GM21526 (cell line): Measurements from ENCODE around the gene NOS3.
"Not testable (repeated sequence)": the region's sequence is repeated elsewhere in the genome, so short reads cannot be mapped to it uniquely, and the experiment has no call there.

Experiments
- ATAC-seq: cut with Tn5 transposase; IDR thresholded peaks from one replicate; pipeline ENCODE4 v1.9.1; 2021; ENCODE audit warnings: moderate library complexity; ENCODE audit not compliant: unreplicated experiment, low FRiP score

NOS3 gene

DNA sequence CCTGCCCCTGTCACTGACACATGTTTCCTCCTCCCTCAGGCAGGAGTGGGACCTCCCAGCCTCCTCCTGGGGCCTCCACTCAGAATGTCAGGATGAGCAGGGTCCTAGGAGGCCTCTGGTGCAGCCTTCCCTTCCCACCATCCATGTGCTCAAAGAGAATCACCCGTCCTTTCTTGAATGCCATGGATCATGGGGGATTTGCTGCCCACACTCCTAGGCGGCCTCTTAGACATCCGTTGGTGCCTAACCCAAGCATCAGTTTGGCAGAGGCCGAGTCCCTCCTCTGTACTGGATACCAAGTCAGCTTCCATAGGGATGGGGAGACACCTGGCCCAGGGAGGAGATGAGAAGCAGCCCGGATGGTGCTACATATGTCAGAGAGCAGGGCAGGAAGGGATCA lies 7.0 kb downstream of the NOS3 start:
- no peak for ATAC-seq

DNA sequence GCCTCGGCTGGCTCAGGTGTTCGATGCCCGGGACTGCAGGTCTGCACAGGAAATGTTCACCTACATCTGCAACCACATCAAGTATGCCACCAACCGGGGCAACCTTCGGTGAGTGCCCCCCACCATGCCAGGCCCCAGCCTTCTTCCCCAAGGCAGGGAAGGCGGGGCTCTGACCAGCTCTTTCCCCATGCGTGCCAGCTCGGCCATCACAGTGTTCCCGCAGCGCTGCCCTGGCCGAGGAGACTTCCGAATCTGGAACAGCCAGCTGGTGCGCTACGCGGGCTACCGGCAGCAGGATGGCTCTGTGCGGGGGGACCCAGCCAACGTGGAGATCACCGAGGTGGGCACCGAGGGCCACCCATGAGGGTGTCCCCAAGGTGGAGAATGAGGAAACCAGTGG lies 7.5 kb downstream of the NOS3 start:
- no peak for ATAC-seq

DNA sequence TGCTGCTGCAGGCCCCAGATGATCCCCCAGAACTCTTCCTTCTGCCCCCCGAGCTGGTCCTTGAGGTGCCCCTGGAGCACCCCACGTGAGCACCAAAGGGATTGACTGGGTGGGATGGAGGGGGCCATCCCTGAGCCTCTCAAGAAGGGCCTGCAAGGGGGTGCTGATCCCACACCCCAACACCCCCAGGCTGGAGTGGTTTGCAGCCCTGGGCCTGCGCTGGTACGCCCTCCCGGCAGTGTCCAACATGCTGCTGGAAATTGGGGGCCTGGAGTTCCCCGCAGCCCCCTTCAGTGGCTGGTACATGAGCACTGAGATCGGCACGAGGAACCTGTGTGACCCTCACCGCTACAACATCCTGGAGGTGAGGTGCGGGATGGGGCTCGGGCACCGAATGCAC lies 8.2 kb downstream of the NOS3 start:
- no peak for ATAC-seq

DNA sequence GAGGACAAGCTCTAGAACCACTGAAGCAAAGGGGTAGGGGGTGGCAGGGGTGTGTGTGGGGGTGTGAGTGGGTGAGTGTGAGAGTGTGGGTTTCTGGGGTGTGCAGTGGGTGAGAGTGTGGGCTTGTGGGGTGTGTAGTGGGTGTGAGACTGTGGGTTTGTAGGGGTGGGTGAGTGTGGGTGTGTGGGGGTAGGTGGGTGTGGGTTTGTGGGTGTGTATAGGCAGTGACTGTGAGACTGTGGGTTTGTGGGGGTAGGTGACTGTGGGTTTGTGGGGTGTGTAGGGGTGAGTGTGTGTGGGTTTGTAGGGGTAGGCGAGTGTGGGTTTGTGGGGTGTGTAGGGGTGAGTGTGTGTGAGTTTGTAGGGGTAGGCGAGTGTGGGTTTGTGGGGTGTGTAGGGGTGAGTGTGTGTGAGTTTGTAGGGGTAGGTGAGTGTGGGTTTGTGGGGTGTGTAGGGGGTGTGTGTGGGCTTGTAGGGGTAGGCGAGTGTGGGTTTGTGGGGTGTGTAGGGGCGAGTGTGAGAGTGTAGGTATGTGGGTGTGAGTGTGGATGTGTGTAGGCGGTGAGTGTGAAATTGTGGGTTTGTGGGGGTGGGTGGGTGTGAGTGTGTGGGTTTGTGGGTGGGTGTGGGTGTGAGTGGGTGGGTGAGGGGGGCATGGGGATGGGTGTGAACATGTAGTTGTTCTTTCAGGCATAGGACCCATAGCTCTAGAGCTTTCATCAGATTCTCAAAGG lies 8.8 kb downstream of the NOS3 start:
- no peak for ATAC-seq

DNA sequence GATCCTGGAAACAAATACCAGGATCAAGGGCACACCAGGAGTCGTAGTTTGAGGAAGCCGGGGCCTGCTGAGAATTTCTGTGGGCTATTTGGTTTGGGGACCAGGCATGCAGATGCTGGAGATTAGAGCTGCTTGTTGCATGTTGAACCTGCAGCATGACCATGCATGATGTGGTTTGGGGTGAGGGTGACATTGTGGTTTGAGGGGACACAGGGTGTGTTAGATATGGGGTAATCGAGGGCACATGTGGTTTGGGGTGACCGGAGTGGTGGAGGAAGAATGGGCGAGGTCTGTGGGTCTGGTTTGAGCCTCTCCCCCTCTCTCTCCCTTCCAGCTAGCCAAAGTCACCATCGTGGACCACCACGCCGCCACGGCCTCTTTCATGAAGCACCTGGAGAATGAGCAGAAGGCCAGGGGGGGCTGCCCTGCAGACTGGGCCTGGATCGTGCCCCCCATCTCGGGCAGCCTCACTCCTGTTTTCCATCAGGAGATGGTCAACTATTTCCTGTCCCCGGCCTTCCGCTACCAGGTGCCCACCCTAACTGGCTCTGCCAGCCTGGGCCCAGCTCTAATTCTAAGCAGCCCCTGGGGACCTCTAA lies 10.2 kb downstream of the NOS3 start:
- ATAC-seq = no peak

DNA sequence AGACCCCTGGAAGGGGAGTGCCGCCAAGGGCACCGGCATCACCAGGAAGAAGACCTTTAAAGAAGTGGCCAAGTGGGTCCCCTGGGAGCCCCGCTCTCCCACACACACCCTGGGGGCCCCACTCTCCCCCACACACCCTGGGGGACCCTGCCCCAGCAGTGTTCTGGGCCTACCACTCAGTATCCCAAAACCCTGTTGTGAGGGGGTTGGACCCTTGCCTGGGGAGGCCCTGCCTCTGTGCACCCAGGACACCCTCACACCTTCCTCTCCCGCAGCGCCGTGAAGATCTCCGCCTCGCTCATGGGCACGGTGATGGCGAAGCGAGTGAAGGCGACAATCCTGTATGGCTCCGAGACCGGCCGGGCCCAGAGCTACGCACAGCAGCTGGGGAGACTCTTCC lies 10.7 kb downstream of the NOS3 start:
- no peak for ATAC-seq

DNA sequence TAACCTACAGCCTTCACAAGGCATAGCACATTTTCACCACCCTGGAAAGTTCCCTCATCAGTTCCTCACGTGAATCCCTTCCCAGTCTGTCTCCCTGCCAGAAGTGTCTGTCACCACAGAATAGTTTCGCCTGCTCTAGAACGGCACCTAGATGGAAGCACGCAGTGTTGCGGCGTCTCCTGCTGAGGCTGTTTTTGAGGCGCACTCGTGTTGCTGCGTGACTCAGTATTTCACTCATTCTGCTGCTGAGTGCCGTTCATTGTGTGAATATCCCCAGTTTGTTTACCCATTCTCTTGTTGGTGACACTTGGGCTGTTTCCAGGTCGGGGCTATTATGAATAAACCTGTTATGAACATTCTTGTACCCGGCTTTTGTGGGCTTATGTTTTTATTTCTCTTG lies 12.8 kb downstream of the NOS3 start:
- no peak for ATAC-seq

DNA sequence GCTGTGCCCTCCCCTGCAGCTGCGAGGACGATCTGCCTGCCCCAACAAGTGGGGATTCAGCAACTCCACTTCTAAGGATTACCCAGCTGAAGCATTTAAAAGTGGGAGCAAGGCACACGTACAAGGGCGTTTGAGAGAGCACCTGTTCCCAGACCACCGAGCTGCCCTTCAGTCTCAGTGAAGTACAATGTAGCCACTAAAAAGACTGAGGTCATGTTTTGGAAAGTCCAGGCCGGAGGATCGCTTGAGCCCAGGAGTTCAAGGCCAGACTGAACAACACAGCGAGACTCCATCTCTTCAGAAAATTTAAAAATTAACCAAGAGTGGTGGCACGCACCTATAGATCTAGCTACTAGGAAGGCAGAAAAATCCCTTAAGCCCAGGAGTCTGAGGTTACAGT lies 14.7 kb downstream of the NOS3 start:
- no peak for ATAC-seq

DNA sequence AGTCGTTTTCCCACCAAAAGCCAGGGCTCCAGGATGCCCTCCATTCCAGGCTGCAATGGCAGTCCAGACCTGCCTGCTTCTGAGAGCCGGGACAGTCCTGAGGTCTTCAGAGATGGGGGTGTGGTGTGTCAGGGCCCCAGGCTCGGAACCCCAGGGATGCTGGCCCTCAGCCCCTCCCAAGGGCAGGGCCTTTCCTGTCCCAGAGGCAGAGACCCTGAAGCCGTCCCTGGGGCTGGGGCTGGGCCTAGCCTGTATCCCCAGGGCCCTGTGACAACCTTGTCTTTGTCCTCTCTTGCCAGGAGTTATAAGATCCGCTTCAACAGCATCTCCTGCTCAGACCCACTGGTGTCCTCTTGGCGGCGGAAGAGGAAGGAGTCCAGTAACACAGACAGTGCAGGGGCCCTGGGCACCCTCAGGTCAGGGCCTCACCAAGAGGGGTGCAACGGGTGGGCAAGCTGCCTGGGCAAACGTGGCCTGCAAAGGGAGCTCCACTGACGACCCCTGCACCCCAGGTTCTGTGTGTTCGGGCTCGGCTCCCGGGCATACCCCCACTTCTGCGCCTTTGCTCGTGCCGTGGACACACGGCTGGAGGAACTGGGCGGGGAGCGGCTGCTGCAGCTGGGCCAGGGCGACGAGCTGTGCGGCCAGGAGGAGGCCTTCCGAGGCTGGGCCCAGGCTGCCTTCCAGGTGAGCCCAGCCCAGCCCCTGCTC lies 15.9 kb downstream of the NOS3 start:
- ATAC-seq = no peak

DNA sequence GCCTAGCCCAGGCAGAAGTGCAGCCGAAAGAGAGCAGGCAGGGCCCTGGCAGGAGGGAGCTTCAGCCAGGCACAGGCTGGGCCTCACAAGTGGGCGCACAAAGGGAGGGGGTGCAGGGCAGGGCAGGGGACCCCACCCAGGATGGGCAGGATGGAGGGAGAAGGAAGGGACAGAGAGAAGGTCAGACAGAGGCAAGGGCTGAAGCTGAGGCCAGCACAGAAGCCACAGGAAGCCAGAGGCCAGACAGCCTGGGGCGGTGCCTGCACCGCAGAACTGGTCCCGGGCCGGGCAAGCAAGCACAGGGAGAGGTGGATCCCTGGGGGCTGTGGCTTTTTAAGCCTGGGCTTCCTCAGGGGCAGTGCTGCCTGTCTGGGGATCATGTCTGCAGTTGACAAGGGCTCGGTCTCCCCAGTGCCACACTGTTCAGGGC lies 16.7 kb downstream of the NOS3 start:
- no peak for ATAC-seq

DNA sequence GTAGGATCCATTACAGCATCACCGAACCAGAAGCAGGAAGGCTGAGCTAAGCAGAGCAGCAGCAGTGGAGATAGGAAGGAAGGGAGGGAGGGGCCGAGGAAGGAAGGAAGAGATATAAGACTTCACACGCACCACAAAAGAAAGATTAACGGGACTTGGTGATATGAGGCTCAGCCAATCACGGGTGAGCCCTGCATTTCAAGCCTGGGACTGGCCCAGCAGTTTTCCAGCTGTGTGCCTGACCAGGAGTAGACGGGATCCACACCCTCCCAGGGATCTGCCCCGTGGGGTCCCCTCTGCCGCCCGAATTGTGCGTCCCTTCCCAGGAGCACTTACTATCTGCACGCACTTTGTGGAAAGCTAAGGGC lies 17.3 kb downstream of the NOS3 start:
- ATAC-seq = no peak

DNA sequence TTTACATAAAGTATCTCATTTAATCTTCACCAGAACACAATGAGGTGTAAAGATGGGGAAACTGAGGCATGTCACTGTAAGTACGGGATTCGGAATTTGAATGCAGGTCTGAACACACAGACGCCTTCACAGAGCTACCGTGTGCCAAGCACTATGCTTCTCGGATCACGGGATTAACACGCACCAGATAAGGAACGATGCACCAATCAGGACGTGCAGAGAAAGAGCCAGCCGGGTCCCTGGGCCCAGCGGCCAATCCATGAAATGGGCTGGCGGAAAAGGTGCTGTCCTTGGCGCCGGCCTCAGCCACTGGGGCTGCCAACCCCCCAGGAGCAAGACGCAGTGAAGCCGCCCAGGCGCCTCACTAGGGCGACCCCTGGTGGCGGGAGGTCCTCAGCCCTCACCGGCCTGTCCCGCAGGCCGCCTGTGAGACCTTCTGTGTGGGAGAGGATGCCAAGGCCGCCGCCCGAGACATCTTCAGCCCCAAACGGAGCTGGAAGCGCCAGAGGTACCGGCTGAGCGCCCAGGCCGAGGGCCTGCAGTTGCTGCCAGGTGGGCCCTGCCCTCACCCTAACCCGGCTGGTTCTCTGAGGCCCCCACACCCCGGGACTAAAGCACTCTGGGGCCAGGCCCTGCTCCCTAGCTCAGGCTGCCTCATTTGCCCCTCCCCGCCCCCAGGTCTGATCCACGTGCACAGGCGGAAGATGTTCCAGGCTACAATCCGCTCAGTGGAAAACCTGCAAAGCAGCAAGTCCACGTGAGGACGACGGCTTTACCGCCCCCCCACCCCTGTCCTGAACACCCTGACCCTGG lies 17.9 kb downstream of the NOS3 start:
- ATAC-seq = peak; percentile 38

DNA sequence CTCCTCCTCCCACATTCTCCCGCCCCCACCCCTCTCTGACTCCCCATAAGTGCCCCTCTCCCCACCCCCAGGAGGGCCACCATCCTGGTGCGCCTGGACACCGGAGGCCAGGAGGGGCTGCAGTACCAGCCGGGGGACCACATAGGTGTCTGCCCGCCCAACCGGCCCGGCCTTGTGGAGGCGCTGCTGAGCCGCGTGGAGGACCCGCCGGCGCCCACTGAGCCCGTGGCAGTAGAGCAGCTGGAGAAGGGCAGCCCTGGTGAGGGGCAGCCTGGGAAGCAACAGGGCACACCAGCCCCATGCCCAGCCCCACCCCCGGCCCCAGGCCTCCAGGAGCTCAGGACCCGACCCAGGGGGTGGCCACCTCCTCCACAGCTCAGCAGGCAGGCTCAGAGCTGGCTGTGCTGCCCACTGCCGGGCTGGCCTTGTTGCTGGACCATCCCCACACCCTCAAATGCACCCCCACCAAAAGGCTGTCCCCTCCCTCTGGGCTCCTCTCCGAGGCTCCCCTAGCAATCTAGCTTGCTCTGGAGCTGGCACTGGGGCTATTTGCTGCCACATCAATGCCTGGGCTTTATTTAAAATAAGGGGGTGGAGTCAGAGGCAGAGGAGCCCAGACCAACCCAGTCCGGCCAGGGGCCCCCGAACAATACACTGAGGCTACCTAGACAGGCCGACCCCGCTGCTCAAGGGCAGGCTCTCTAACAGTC lies 18.7 kb downstream of the NOS3 start:
- no peak for ATAC-seq

DNA sequence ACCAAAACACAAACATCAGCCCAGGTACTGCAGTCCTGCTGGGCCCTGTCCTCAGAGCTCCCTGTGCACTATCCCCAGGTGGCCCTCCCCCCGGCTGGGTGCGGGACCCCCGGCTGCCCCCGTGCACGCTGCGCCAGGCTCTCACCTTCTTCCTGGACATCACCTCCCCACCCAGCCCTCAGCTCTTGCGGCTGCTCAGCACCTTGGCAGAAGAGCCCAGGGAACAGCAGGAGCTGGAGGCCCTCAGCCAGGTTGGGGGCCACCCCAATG lies 19.2 kb downstream of the NOS3 start:
- no peak for ATAC-seq

DNA sequence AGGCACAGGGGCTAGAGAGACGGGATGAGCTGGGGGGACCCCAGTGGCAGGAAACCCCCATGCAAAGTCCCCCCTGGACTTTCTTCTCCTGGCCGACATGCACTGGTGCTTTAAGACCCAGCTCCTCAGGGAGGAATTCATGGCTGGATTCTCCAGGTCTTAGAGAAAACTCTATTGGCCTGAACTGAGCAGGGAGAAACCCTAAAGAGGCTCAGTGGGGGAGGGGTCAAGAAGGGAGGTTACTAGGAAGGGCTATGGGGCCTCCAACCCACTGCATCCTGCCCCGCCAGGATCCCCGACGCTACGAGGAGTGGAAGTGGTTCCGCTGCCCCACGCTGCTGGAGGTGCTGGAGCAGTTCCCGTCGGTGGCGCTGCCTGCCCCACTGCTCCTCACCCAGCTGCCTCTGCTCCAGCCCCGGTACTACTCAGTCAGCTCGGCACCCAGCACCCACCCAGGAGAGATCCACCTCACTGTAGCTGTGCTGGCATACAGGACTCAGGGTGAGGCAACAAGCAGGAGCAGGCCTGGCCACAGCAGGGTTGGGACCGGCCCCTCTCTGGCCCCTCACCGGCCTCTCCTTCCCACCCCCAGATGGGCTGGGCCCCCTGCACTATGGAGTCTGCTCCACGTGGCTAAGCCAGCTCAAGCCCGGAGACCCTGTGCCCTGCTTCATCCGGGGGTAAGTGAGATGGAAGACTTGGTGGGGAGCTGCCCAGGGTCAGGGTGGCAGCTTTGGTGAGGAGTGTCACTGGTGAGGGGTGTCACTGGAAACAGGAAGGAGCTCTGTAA lies 19.7 kb downstream of the NOS3 start:
- ATAC-seq = no peak

DNA sequence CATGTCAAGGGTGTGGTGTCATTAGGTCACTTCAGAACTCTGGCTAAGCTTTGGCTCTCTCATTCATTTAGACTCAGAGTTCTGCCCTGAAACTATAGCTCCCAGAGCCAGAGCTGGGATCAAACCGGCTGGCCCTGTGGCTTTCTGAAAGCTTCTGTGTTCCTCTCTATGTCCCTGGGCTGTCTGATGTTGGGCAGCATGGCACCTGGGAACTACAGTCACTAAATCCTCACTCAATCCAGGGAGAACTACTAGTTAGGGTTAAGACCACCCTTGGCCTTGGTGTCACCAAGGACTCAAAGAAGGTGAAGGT lies 20.2 kb downstream of the NOS3 start:
- ATAC-seq = no peak

DNA sequence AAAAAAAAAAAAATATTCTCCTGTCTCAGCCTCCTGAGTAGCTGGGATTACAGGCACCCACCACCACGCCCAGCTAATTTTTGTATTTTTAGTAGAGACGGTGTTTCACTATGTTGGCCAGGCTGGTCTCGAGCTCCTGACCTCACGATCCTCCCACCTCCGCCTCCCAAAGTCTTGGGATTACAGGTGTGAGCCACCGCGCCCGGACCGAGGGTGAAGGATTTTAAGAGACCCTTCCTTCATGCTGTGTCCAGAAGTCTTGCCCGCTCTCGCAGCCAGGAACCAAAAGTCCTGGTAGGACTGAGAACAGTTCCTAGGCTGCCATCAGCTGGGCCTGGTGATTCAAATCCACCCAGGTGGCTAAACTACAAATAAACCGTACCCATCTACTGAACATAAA lies 20.8 kb downstream of the NOS3 start:
- ATAC-seq = not testable (repeated sequence)

DNA sequence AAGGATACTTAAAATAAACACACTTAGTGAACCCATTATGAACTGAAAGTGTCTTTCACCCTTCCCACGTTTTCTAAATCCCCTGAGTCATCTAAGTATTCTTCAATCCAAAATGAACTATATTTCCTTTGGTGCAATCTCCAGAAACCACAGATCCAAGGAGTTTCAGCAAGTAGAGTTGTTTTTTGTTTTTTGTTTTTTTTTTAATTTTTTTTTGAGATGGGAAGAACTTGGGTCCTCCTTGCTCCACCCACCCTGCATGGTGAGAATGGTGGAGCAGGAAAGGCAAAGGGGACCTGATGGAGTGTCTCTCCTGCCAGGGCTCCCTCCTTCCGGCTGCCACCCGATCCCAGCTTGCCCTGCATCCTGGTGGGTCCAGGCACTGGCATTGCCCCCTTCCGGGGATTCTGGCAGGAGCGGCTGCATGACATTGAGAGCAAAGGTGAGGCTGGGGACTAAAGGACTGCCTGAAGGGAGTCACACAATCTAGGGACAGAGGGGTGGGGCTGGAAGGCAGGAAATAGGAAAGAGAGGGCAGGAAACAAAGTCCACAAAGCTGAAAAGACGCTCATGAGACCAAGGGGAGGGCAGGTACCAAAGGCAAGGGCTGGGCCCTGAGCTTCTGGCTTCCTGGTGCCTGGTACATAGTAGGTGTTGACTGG lies 21.3 kb downstream of the NOS3 start:
- ATAC-seq = no peak

DNA sequence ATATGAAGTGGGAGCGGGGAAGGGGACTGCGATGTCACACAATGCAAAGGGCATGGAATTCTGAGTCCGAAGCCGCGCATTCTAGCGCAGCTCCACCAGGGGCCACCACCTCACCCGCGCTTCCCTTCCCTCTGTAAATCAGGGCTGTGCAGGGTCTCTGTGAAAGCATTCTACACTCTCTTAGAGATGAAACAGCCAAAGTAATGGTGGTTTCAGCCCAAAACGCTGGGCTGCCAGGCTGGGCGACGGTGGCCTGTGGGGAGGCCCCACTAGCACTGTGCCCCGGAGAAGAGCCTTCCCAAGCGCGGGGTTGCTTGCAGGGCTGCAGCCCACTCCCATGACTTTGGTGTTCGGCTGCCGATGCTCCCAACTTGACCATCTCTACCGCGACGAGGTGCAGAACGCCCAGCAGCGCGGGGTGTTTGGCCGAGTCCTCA lies 22.1 kb downstream of the NOS3 start:
- ATAC-seq = no peak

DNA sequence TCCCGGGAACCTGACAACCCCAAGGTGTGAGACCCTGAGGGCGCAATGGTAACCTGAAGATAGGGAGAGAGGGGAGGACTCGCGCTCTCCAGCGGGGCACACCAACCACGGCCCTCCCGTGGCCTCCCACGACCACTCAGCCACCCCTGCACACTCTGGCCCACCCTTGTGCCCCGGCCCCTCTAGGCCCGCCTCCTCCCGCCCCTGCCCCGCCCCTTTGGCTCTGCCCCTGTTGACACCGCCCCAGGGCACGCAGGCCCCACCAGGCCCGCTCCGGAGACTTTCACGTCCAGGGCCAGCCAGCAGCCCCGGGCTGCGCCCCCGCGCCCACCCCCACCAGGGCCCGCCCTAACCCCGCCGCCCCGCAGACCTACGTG lies 22.5 kb downstream of the NOS3 start:
- ATAC-seq = no peak
